Sigmoid colon (tissue), 3 donors: Measurements from ENCODE around the gene GP1BB.

ENCODE experiments used
- CTCF ChIP-seq, 4 experiments: fragments of 450-650 bp in 3 of 4; fragments of 200-600 bp in 1 of 4; IDR thresholded peaks; one replicate each; pipeline ENCODE4 v1.5.1; 2016 to 2019; ENCODE audit warnings: antibody characterized with exemption in 4 of 4, mild to moderate bottlenecking in 3 of 4, moderate library complexity in 2 of 4
- POLR2A ChIP-seq, 2 donors: fragments of 450-650 bp; IDR thresholded peaks; one replicate each; pipeline ENCODE4 v1.6.1; 2016; ENCODE audit warnings: antibody characterized with exemption in 2 of 2, mild to moderate bottlenecking in 2 of 2, moderate library complexity in 2 of 2

- TF ChIP-seq CTCF (IDR thresholded peaks at IDR 0.05), result no peak
- no peak for TF ChIP-seq POLR2A (IDR thresholded peaks at IDR 0.05)
These were observed 14.7 kb downstream of the GP1BB start for GRCh38 chr22:19737846-19738663.
